HG03108 (cell line): Measurements from ENCODE around the gene CCDC138.

ENCODE experiments used
- ATAC-seq: cut with Tn5 transposase; IDR thresholded peaks from one replicate; pipeline ENCODE4 v1.9.1; 2021; ENCODE audit warnings: moderate library complexity; ENCODE audit not compliant: unreplicated experiment

The CCDC138 gene

DNA sequence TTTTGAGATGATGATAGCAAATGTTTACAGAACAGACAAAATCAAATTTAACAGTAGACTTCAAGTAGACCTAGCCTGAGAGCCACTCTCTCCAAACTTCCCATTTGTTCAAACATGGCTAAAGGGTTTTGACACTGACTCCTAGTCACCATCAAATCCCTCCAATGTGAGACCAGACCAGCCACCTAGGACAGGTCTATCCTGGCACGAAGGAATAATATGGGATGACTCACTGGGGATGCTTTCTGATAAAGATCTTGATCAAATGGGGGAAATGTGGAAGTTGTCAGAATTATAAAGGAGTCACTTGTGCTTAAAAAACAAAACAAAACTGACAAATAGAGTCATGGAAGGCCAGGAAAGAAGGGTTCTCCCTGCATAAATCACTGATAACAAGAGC is 106.7 kb downstream of the CCDC138 start:
- no peak for ATAC-seq

DNA sequence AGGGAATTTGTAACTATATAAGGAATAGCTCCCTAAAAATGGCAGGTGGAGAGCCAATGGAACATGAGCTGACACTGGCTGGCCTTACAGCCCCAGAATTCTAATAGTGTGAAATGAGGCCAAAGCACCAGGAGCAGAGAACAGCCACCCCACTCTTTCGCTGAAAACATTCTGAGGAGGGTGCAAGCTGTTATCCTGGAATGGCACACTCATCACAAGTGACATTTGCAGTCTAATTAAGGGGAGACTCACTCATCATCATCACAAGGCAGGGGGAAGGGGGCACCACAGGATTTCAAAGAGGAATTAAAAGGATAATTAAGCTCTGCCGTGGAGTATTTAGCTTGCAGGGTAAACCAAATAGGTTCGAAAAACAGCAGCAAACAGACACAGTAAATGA is 108.2 kb downstream of the CCDC138 start:
- ATAC-seq: no peak

DNA sequence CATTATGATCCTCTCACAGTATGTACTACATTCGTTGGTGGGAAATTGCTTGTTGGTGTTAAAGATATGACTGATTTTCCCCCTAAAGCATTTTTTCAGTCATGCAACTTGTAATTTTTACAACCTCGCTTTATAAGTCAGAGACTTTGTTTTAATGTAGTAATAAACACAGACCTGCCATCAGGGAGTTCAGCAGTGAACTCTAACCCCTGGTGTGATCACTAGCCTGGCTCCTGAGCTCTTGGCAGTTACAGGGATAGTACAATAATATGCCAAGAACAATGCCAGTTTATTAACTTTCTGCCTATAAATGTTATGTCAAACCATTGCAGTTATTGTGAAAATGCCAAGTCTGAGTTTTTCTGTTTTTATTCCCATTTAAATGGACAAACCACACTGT is 108.6 kb downstream of the CCDC138 start:
- ATAC-seq: no peak

DNA sequence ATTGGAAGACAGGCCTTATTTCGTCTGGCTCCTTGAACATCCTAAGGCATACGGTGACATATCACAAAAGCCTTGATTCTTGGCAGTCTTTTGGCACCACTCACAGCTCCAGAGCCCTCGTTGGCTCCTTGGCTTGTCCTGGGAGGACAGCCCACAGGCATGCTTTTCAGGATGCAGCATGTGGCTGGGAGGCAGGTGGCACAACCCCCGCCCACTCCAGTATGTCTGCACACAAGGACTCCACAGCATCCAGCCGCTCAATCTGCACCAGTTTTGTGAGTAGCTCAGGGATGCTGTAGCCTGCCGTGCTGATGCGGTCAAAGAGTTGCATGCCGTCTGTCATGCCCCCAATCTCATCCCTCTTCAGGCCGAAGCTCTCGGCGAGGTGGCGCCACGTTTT is 110.2 kb downstream of the CCDC138 start:
- ATAC-seq: no peak

- no peak for ATAC-seq
Measured at GRCh38 chr2:108898315-108899082, 111.9 kb downstream of the CCDC138 start.

GRCh38 chr2:108904680-108905079 is 118.1 kb downstream of the CCDC138 start:
- no peak for ATAC-seq

GRCh38 chr2:108905176-108905575 is 118.6 kb downstream of the CCDC138 start:
- no peak for ATAC-seq

GRCh38 chr2:108905906-108906305 is 119.3 kb downstream of the CCDC138 start:
- ATAC-seq: no peak

DNA sequence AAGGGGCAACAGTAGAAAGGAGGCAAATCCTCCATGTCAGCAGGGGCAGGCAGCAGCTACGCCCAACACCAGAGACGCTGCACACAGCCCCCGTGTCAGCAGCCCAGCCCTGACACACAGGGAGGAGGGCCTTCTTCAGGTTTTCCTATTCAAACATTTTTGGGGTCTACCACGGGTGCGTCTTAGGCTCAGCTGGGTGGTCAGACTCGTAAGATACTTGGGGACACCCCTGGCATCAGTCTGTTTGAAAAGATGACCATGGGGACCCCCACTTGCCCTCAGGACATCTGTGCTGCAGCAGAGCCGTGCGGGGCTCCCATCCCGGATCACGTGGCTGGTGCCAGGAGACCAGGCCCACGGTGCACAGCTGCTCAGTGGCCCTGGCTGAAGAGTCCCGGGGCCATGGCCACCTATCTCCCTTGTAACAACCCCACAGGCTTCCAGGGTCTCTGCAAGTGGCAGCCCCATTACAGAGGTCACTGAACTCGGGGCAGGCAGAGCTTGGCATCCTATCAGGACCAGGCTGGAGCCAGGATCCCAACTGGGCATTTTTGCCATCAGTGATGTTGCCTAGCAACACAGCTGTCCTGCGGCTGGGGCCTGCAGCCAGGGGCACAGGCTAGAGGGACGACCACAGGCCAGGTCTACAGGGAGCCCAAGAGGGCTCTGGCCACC is 120.0 kb downstream of the CCDC138 start:
- no peak for ATAC-seq

GRCh38 chr2:108907822-108908712 is 121.5 kb downstream of the CCDC138 start:
- ATAC-seq: no peak

DNA sequence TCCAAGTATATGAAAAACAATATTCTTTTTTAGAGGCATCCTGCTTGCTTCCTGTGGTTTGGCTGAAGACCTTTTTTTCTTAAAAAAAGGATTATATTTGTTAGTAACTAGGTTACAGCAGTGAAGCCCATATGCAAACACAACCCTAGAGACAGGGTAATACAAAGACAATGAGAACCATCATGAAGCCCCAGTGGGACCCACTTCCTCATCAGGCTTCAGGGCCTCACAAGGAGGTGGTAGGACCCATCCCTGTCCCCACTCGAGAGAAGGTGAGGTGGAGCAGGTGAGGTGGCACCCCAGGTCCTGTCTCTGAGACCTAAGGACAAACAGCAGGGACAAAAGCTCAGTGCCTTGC is 122.1 kb downstream of the CCDC138 start:
- ATAC-seq: no peak

- no peak for ATAC-seq
Measured at GRCh38 chr2:108909275-108909823, 122.8 kb downstream of the CCDC138 start.

- ATAC-seq: no peak
Measured at GRCh38 chr2:108910011-108910431, 123.5 kb downstream of the CCDC138 start.

- no peak for ATAC-seq
Measured at GRCh38 chr2:108910541-108911396, 124.2 kb downstream of the CCDC138 start.

DNA sequence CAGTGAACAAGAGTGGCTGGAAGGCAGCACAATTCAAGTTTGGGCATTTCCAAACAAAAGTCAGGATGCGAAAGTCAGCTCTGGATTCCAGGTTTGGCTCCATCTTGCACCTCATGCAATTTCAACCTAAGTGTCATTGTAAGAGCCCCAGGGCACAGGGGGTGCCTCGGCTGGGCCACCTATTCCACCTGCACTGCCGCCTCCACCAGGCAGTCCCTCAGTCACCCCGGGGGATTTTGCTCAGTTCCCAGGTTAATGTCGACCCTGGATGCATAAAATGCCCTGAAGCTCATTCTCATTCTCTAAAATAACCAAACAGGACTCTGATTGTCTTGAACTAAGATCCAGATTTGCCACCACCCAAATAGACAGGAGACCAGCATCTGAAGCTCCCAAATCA is 124.8 kb downstream of the CCDC138 start:
- ATAC-seq: no peak

- ATAC-seq: no peak
Measured at GRCh38 chr2:108911807-108912628, 125.4 kb downstream of the CCDC138 start.

- ATAC-seq: no peak
Measured at GRCh38 chr2:108912629-108912902, 126.0 kb downstream of the CCDC138 start.

DNA sequence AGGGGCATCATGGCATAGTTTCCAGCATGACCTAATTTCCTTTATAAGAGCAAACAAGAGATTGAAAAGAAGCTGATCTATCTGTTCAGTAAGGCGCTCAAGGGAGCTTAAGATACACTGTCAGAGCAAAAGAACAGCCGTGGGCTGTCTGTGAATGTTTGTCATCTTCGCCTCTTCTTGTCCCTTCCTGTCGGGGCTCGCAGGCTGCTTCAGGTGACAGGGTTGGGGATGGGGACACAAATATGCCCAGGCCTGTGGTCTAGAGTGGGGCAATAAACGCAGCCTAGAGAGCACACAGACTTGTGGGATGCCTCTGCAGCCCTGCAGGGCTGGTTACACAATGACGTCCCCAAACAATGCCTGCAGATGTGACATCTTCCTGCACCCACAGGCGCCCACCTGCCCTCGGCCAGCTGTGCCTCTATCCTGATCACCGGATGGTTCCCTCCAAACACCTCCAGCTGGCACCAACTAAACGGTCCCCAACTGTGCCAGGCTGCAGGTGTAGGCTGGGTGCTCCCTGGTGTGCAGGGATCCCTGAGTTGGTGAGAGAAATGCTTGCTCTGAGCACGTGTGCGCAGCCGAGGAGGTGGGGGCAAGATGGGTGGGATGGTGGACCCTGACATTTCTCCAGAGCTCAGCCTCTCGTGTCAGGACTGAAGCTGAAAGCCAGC is 129.7 kb downstream of the CCDC138 start:
- no peak for ATAC-seq

DNA sequence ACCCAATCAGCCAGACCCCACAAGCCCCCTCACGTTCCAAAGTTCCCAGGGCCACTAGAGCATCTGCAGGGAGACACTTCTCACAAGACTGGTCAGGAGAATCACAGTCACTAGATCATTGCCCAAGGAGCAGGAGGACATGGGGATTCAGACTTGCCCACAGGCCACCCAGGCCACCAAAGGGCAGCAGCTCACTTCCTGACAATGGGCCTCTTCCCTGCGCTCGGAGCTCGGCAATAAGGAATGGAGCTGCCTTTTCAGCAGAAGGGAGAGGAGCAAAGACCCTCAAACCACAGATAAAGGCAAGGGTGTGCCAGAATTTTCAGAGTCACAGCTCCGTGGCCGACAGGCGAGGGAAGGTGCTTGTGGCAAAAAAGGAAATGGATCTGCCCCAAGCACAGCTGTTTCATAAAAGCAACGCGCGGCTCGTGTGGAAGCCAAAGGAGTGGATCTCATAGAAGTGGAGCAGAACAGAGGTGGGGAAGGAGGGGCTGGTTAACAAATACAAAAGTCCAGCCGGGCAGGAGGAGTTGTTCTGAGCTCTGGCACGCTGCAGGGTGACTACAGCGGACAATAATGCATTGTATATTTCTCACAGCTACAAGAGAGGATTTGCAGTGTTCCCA is 130.3 kb downstream of the CCDC138 start:
- no peak for ATAC-seq
